Measurements from ENCODE around the gene DOCK4.
"Not testable (repeated sequence)": the region's sequence is repeated elsewhere in the genome, so short reads cannot be mapped to it uniquely, and the experiment has no call there.

DOCK4 gene

GRCh38 chr7:112206238-112206990, at the start of gene DOCK4, which contains the start of gene ZNF277:
TSS of gene DOCK4 (minus strand) at chr7:112206399. CDS start at chr7:112206138, 261 bp downstream.
TSS of gene ZNF277 (plus strand) at chr7:112206695. CDS start at chr7:112206717, 22 bp downstream.
- DNase-seq = peak; percentile 99

DNA sequence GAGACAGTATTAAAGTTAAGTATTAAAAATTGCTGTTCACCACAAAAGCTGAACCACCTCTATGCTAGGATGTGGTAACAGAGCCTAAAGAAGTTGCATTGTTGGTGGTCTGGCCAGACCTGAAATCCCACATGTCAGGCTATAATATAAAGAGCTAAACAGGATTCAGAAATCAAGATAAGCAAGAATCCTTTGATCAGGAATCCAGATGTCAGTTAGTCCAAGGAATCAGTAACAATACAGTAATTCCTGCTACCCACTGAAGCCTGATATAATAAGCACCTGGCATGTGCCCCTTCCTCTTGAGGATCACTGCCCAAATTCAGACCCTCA, 49.2 kb upstream of the DOCK4 start:
- DNase-seq = no peak

GRCh38 chr7:112254709-112255387, 48.6 kb upstream of the DOCK4 start:
- DNase-seq = no peak

- DNase-seq = no peak
Measured at GRCh38 chr7:112254156-112254555, 48.0 kb upstream of the DOCK4 start.

DNA sequence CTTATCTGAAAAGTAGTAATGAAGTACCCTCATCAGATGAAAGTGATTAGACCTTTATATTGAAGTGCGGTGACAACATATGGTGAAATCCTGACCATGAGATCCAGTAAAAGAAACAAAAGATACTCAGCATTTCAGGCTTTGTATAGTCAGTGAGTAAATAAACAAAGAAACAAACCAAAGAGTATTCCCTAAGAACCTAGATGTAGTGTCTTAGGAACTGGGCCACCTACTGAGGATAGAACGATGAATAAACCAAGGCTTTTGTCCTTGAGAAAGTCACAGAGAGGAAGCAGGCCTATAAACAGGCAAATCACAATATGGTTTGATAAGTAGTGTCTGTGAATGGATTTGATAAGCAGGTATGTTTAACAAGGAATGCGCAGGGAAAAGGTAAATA, 46.5 kb upstream of the DOCK4 start:
- DNase-seq = no peak

- DNase-seq = no peak
Measured at GRCh38 chr7:112252141-112252540, 45.9 kb upstream of the DOCK4 start.

DNA sequence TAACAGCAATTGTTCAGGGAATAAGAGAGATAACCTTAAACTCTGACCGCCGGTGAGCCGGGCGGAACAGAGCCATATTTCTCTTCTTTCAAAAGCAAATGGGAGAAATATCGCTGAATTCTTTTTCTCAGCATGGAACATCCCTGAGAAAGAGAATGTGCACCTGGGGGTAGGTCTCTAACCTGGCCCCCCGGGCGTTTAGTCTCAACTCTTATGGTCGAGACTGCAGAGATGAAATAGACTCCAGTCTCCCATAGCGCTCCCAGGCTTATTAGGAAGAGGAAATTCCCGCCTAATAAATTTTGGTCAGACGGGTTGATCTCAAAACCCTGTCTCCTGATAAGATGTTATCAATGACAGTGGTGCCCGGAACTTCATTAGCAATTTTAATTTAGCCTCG, 43.8 kb upstream of the DOCK4 start:
- not testable (repeated sequence) for DNase-seq

GRCh38 chr7:112248598-112248997, 42.4 kb upstream of the DOCK4 start:
- DNase-seq = no peak

- no peak for DNase-seq
Measured at GRCh38 chr7:112238852-112239610, 32.8 kb upstream of the DOCK4 start.

DNA sequence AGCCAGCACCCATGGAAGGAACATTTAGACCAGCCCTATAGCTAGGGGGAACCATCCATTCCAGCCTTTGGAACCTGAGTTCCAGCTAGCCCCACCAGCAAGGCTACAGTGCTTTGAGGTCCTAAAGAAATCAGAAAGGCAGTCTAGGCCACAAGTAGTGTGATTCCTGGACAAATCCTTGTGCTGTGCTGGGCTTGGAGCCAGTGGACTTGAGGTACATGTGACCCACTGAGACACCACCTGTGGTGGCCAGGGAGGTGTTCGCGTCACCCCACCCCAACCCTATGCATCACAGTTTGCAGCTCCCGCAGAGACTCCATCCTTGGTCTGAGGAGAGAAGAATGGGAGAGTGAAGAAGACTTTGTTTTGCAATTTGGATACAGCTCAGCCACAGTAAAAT, 32.1 kb upstream of the DOCK4 start:
- no peak for DNase-seq

- DNase-seq = no peak
Measured at GRCh38 chr7:112236597-112236996, 30.4 kb upstream of the DOCK4 start.

DNA sequence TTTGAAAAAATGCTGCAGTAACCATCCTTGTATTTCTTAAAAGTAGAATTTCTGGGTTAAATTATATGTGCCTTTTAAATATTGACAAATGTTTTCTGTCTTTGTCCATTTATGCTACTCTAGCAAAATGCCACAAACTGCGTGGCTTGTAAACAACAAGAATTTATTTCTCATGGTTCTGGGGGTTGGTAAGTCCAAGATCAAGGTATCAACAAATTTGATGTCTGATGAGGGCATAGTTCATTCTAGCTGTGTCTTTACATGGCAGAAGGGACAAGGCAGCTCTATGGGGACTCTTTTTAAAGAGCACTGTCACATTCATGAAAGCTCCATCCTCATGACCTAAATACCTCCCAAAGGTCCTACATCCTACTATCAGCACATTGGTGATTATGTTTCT, 27.9 kb upstream of the DOCK4 start:
- no peak for DNase-seq

DNA sequence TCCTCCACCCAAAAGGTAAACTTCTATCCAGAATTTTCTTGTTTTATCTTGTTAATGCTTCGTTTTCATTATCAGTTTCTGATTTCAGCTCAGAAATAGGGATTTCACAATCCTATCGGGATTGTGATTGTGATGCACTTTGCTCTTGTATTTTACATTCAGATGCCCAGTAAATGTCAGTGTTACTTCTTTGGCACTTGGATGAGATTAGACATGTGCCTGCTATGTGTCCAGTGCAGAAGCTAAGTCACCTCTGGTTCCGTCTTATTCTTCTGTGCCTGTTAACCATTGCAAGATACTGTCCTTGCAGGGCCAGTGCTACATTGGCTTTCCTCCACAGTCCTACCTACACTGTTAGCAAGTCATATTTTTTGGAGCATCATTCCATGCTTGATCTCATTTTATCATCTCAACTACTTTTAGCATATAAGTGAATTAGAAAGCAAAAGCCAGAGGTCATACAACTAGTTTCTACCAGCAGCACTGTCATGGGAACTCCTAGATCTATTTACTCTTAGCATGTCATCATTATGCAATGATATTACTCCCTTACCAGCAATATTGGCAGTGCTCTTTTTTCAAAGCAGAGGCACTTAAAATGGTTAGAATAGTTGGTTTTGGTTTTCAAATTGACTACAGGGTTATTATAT, 27.0 kb upstream of the DOCK4 start:
- DNase-seq = no peak

- DNase-seq = no peak
Measured at GRCh38 chr7:112232212-112232978, 26.2 kb upstream of the DOCK4 start.

- DNase-seq = no peak
Measured at GRCh38 chr7:112228632-112229031, 22.4 kb upstream of the DOCK4 start.

DNA sequence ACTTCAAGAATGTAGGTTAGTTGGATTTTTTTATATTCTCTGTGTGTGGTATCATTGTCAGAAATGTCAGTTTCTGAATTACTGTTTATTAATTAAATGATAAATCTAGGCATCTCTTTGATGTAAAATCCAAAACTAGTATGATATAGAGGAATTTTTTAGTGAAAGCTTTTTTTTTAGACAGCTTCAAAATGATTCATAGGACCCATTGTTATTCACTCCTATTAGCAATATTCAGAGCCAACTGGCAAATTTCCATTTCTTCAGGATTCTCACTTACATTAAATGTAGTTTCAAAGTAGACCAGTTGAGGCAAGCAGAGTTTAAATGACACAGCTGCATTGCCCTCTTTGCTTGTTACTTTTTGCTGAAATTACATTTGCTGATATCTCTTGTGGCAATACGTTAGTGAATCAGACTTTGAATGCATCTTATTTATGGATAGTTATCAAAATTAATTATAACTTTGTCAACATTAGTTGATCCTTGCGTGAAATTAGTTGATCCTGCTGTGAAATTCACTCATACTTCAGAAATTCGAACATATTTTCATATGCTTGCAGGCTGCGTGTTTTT, 20.6 kb upstream of the DOCK4 start:
- DNase-seq = no peak

DNA sequence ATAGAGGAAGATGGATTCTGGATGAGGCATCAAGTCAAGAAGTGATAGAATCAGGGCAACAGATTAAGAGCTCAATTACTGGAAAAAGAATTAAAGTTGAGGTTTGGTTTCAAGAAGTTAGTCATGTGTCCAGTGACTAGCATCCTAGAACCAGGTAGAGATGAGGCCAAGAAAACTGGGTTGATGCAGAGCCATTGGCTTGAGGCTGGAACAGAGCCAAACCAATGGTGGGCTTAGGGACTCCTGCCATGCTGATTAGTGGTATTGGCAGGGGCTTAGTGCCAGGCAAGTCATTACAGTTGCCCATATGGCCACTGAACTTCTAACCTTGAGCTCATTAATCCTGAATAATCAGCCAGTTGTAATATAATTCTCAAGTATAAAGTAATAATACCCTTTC, 18.8 kb upstream of the DOCK4 start:
- no peak for DNase-seq

GRCh38 chr7:112224186-112224585, 18.0 kb upstream of the DOCK4 start:
- no peak for DNase-seq

DNA sequence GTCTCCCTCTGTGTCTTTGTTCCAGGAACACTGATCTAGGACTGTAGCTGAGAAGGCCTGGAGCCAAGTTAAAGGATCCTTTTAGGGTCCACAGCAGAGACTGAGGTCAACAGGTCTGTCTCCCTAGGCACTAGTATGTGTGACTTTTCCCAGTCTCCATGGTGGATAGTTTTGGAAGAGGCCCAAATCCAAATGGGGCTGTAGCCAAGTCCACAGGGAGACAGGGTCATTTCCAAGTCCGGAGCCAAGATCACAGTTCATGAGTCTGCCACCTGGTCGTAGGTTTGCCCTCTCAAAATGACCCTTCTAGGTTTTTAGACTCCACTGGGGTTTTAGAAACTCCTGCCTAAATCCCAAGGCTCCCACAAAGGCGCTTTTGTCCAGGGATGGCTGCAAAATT, 17.1 kb upstream of the DOCK4 start:
- DNase-seq = no peak

DNA sequence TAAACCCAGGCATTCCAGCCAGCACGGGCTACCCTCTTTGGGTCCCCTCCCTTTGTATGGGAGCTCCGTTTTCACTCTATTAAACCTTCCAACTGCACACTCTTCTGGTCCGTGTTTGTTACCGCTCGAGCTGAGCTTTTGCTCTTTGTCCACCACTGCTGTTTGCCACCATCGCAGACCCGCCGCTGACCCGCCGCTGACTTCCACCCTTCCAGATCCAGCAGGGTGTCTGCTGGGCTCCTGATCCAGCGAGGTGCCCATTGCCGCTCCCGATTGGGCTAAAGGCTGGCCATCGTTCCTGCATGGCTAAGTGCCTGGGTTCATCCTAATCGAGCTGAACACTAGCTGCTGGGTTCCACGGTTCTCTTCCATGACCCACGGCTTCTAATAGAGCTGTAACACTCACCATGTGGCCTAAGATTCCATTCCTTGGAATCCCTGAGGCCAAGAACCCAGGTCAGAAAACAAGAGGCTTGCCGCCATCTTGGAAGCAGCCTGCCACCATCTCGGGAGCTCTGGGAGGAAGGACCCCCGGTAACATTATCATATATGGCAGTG, 14.8 kb upstream of the DOCK4 start:
- no peak for DNase-seq

DNA sequence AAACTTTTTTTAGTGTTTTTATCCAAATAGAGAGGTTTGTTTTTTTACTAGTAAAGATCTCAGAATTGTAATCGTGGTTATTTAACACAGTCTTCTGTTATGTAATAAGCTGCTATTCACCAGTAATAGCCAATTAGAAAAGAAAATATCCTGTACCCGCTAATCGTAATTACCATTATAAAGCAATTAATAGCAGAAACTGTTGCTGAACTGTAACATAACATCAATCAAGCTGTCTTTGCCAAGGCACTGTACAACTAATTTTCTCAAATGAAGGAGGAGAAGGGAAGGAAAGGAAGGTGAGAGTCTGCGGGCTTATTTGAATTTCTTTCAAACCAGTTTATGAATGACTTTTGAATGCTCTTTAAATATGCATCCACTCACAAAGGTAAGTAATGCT, 9.6 kb upstream of the DOCK4 start:
- no peak for DNase-seq

DNA sequence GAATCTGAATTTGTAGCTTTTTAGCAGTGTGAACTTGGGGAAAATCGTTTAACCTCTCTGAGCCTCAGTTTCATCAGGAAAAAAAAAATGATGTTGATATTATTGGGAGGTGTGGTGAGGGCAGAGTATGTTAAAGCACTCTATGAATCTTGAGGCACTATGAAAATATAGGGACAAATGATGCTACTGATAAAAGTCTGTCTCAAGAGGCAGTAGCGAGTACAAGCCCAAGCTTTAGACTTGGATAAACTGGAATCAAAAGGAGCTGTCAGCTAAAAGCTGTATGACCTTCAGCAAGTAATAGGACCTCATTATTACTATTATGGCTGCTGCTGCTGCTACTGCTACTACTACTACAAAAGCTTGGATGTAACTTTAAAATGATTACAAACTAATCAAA, 8.7 kb upstream of the DOCK4 start:
- DNase-seq = no peak

Data from stimulated activated CD4-positive, alpha-beta T cell treated with anti-CD3 and anti-CD28 coated beads, Interleukin-12 subunit alpha, Interleukin-12 subunit beta, amount 100 ng/mL, for 4 hours (primary cell).